T-helper 1 cell treated with Interleukin-12 subunit alpha and Interleukin-12 subunit beta and Interleukin-4 antibody, amounts not matched to agents 30 μg/mL and 1 μg/mL, for 36 hours (primary cell): ENCODE results near the gene GPR158.

Source experiments
- H3K27ac Mint-ChIP-seq: one replicate; pipeline ENCODE4 v1.8.0; 2021; ENCODE audit warnings: mild to moderate bottlenecking, mixed read lengths
- H3K27me3 Mint-ChIP-seq: one replicate; pipeline ENCODE4 v1.8.0; 2021; ENCODE audit warnings: low read depth, mixed read lengths
- H3K36me3 Mint-ChIP-seq: one replicate; pipeline ENCODE4 v1.8.0; 2021; ENCODE audit warnings: low read depth, mixed read lengths
- H3K4me1 Mint-ChIP-seq: one replicate; pipeline ENCODE4 v1.8.0; 2021; ENCODE audit warnings: low read depth, mixed read lengths
- H3K4me3 Mint-ChIP-seq: one replicate; pipeline ENCODE4 v1.8.0; 2021; ENCODE audit warnings: mild to moderate bottlenecking, moderate library complexity, mixed read lengths
- H3K9me3 Mint-ChIP-seq: one replicate; pipeline ENCODE4 v1.8.0; 2021; ENCODE audit warnings: mixed read lengths

Gene GPR158

DNA sequence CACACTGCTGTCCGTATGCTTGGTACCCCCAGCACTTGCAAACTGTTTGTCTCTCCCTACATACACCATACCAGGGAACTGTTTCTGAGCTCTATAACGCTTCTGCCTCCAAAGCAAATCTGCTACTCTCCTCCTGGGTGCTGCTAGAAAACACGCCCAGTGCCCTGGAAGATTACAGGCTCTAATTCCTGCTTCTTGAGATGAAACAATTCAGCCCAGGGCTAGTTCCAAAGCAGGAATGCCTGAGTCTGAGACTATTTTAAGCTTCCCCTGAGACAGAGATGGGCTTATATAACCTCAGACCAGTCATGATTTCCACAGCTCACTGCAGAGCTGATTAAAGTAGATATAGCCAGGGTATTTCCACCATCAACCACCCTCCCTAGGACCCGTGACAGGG is 327.1 kb downstream of the GPR158 start:
- Mint-ChIP-seq H3K4me1 (no peaks in the 10 kb centered on the region), H3K36me3 (no peaks in the 10 kb centered on the region), H3K27me3 (no peaks in the 10 kb centered on the region), H3K27ac (no peak overlapping the region), H3K4me3 (no peak overlapping the region), H3K9me3 (peaks cover 5% of the 10 kb centered on the region)

DNA sequence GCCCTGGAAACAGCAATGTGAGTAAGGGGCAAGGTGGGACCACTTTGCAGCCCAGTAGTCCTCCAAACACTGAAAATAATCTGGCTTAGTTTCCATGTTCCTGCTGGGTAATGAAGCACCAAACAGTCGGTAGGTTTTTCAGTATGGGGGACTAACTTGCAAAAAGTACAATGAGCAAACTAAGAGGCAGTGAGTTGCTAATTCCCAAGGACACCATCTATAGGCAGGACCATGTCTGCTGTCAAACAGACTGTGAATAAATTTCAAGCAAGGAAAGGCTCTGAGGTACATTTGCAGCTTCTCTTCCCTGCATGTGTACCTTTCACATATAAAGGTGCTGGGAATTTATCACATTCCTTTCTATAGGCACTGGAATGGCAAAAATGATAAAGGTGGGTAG is 327.7 kb downstream of the GPR158 start:
- Mint-ChIP-seq H3K4me3 (no peak overlapping the region), H3K4me1 (no peaks in the 10 kb centered on the region), H3K27ac (no peak overlapping the region), H3K27me3 (no peaks in the 10 kb centered on the region), H3K36me3 (no peaks in the 10 kb centered on the region), H3K9me3 (peaks cover 5% of the 10 kb centered on the region)

DNA sequence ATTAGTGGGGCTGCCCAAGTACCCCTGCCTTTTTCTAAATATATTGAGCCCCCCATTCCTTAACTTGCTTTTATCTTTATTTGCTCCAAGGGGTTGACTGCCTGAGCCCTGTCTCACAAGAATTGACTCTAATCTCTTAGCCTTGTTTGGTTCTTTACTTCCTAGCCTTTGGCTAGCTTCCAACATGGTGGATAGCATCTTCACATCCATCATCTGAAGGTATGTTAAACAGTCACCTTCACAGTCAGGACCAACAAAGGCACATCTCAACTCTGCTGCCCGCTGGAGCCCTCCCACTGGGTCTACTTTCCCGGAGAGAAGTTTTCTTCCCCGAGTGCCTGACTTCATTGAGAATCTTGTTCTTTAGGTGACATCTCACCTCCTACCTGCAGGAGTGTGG is 329.5 kb downstream of the GPR158 start:
- H3K36me3 Mint-ChIP-seq, result no peaks in the 10 kb centered on the region
- no peak overlapping the region for H3K27ac Mint-ChIP-seq
- peaks cover 5% of the 10 kb centered on the region for H3K9me3 Mint-ChIP-seq
- no peaks in the 10 kb centered on the region for H3K27me3 Mint-ChIP-seq
- H3K4me1 Mint-ChIP-seq, result no peaks in the 10 kb centered on the region
- no peak overlapping the region for H3K4me3 Mint-ChIP-seq

DNA sequence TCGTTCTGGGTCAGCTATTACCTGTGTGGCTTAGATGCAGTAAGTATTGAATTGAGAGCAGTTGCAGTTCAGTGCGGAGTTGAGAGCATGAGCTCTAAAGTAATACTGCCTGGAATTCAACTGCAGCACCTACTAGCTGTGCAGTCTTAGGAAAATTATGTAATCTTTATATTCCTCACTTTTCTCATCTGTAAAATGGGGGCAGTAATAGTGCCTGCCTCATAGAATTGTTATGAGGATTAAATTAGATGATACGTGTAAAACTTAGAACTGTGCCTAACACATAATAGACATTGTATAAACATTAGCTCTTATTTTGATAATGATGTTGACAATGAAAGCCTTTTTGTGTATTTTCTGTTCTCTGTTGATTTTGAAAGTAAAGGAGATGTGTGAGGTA is 330.0 kb downstream of the GPR158 start:
- Mint-ChIP-seq H3K27ac (no peak overlapping the region), H3K9me3 (peaks cover 5% of the 10 kb centered on the region), H3K27me3 (no peaks in the 10 kb centered on the region), H3K36me3 (no peaks in the 10 kb centered on the region), H3K4me1 (no peaks in the 10 kb centered on the region), H3K4me3 (no peak overlapping the region)

DNA sequence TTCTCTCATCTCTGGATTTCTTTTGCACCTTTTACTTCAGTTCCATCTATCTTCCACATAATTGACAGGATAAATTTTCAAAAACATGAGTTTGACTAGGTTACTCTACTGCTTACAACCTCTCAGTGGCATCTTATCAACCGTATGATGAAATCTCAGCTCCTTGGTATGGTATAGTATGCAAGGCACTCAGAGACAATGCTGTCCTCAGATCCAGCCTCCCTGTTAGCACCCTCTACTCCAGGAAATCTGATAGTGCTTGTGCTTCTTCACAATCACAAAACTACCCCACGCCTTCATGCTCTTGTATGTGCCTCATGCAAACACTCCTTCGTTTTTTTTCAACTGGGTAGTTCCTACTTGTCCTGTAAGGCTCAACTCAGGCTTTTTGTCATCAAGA is 330.7 kb downstream of the GPR158 start:
- no peak overlapping the region for H3K4me3 Mint-ChIP-seq
- H3K9me3 Mint-ChIP-seq, result peaks cover 5% of the 10 kb centered on the region
- no peaks in the 10 kb centered on the region for H3K4me1 Mint-ChIP-seq
- H3K36me3 Mint-ChIP-seq, result no peaks in the 10 kb centered on the region
- no peak overlapping the region for H3K27ac Mint-ChIP-seq
- no peaks in the 10 kb centered on the region for H3K27me3 Mint-ChIP-seq

DNA sequence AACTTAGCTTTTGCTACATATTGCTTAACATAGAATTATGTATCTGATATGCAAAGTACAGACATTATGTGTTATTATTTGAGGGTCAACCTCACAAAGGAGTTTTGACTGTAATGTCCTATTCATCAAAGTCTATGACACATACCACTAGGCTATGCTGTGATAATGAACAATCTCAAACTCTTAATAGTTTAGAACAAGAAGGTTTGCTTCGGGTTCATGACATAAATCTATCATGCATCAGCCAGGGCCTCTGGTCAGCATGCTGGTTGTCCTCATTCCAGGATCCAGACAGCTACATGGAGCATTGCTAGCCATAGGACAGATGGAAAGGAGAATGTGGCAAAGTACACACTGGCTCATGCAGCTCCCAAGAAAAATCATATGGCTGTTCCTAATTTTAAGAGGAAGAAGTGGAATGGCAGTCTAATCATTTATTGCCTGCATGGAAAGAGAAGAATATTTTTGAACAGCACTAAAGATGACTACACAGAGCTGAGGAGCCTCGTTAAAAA is 332.1 kb downstream of the GPR158 start:
- H3K9me3 Mint-ChIP-seq, result peaks cover 9% of the 10 kb centered on the region
- H3K36me3 Mint-ChIP-seq, result no peaks in the 10 kb centered on the region
- no peak overlapping the region for H3K4me3 Mint-ChIP-seq
- no peak overlapping the region for H3K27ac Mint-ChIP-seq
- H3K27me3 Mint-ChIP-seq, result no peaks in the 10 kb centered on the region
- no peaks in the 10 kb centered on the region for H3K4me1 Mint-ChIP-seq

DNA sequence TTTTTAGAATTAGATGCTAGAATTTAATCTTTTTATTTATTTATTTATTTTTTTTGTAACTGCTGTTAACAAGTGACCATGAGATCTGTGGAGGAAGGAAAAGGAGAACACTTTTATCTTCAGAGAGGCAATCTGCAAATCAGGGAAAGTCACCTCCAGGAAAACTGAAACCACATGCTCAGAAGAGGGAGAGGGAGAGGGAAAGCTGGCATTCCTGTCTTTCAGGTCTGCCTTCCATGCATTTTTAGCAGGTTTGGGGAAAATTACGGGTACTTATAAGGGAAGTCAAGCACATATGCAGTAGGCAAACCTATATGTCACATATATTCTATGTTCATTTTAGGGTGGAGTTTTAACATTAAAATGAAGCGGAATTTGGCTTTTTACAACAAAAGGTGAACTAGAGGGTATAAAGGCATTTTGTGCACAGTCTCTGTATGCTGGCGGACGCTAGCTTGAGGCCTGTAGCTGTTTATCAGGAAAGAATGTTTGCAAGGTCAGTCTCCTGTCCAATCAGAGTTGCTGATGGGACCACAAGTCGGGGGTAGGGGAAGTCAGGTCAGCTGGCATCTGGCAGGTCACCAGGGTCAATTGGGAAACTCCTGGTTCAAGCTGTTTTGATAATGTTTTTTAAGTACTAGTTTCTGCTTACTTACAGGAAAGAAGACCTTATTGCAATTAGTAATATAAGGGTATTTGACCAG is 333.5 kb downstream of the GPR158 start:
- Mint-ChIP-seq H3K36me3 (no peaks in the 10 kb centered on the region), H3K4me1 (no peaks in the 10 kb centered on the region), H3K9me3 (peaks cover 12% of the 10 kb centered on the region), H3K27me3 (no peaks in the 10 kb centered on the region), H3K4me3 (no peak overlapping the region), H3K27ac (no peak overlapping the region)

DNA sequence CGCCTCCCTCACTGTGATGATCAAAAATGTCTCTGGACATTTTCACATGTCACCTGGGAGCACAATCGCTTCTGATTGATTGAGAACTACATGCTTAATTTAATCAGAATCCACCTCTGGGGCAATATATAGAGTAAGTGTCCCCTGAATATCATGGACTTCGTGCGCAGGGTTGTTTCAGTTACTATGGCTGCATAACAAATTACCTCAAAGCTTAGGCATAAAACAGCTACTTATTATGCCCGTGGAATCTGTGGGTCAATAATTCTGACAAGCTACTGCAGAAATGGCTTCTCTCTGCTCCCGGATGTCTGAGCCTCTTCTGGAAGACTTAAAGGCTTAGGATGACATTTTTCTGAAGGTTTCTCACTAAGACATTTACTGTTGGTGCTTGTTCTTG is 334.4 kb downstream of the GPR158 start:
- H3K36me3 Mint-ChIP-seq, result no peaks in the 10 kb centered on the region
- no peak overlapping the region for H3K4me3 Mint-ChIP-seq
- no peaks in the 10 kb centered on the region for H3K27me3 Mint-ChIP-seq
- peaks cover 15% of the 10 kb centered on the region for H3K9me3 Mint-ChIP-seq
- no peak overlapping the region for H3K27ac Mint-ChIP-seq
- no peaks in the 10 kb centered on the region for H3K4me1 Mint-ChIP-seq

DNA sequence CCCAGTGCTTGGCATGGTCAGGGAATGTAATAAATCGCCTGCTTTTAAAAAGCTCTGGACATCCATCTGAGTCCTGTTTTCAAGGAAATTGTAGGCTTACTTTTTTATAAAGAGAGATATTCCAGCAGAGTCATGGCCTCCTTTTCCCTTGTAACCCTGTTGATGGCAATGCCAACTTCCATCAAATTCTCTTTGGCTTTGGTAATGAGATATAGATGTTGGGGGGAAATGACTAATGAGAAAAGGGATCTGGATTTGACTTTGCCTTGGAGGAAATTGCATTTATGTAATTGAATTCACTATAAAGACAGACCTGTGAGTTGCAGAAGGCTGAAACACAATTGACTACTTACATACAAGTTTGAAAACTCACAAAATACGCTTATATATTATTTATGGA is 347.5 kb downstream of the GPR158 start:
- Mint-ChIP-seq H3K4me3 (no peak overlapping the region), H3K27ac (no peak overlapping the region), H3K4me1 (no peaks in the 10 kb centered on the region), H3K36me3 (no peaks in the 10 kb centered on the region), H3K9me3 (peaks cover 12% of the 10 kb centered on the region), H3K27me3 (no peaks in the 10 kb centered on the region)

DNA sequence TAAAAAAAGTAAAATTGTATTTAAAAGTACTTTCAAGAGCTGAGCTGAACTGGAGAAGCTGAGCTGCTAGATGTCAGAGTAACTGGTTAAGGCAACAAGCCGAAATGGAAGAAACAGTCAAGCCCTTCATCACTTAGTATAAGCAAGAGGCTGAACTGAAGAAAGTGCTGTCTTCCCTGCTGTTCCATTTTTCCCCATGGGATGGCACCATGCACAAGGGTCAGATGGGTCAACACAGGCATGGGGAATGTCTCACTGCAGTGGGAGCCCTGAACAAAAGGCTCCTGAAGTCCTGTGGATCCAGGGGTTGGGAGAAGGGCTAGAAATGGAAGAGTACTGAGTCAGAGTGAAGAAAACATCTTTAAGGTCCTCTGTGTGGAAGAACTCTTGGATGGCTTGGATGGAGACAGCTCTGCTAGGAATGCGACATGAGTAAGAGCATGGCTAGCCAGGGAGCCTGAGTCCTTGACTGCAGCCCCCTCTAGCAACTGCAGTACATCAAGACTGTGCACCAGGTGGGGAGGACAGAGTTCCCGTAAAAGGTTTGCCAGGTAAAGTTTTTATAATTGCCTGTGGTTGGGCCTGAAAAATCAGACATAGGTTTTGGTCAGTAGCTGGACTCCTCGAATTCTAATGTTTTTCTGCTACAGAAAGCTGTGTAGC is 348.3 kb downstream of the GPR158 start:
- H3K27me3 Mint-ChIP-seq, result no peaks in the 10 kb centered on the region
- peaks cover 12% of the 10 kb centered on the region for H3K9me3 Mint-ChIP-seq
- H3K4me1 Mint-ChIP-seq, result no peaks in the 10 kb centered on the region
- H3K27ac Mint-ChIP-seq, result no peak overlapping the region
- no peak overlapping the region for H3K4me3 Mint-ChIP-seq
- no peaks in the 10 kb centered on the region for H3K36me3 Mint-ChIP-seq

DNA sequence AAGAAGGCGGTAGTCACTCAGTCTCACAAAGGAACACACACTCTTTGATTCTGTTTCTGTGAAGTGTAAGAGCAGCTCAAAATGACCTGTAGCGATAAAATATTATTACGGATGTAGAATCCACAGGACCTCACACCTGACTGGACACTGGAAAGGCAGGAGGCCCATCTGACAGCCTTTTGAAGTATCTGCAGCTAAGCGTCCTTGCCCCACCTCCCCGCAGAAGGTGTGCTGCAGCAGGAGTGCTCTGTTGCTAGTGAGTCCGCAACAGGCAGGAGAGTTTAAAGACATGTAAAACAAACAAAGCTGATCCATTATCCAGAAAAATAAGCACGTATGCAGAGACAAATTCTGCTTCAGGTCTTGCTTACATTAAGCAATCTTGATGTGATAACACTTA is 355.5 kb downstream of the GPR158 start:
- Mint-ChIP-seq H3K36me3 (no peaks in the 10 kb centered on the region), H3K4me3 (no peak overlapping the region), H3K27me3 (no peaks in the 10 kb centered on the region), H3K4me1 (no peaks in the 10 kb centered on the region), H3K9me3 (no peaks in the 10 kb centered on the region), H3K27ac (no peak overlapping the region)

DNA sequence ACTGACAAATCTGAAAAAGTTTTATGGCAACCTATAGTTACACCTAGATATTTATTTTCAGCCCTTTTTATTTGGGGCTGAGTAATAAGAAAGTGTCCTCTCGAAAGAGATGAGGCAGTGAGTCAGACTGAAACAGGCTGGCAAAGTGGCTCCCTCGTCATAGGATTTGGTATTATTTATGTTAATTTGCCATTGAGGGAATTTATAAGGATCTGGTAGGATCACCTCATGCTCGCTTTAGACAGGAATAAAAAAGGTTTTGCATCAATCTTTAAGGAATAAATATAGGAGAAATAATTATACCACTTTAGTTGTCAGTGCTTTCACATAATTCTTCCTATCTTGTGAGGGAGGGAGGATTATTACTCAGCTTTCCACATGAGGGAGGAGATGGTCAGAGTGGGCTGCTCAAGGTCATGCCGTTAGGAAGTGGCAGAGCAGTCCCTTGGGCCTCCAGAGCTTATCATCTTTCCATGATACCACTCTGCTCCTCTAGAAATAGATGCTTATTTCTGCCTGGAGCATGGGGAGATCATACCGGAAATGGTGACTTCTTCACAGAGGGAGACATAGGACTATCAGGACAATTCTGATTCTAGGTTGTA is 356.8 kb downstream of the GPR158 start:
- H3K27ac Mint-ChIP-seq, result no peak overlapping the region
- H3K27me3 Mint-ChIP-seq, result no peaks in the 10 kb centered on the region
- no peaks in the 10 kb centered on the region for H3K4me1 Mint-ChIP-seq
- H3K4me3 Mint-ChIP-seq, result no peak overlapping the region
- no peaks in the 10 kb centered on the region for H3K9me3 Mint-ChIP-seq
- no peaks in the 10 kb centered on the region for H3K36me3 Mint-ChIP-seq

DNA sequence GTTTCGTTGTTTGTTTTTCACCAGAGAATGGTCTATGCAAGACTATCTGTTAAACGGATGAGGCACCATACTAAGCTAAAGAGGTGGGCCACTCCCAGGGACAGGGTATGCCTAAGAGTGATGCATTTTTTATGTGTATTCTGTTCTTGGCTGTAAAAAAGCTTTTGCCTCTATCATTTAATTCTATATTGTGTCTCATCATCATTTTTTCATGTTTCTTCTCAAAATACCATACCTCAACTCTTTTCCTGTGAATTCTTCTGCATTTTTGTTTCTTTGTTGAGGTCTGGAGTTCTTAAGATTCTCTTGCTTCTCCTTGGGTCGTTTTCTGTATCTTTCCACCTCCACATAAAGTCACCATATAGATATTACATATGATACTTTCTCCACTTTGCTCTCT is 357.4 kb downstream of the GPR158 start:
- no peaks in the 10 kb centered on the region for H3K36me3 Mint-ChIP-seq
- H3K4me1 Mint-ChIP-seq, result no peaks in the 10 kb centered on the region
- no peak overlapping the region for H3K4me3 Mint-ChIP-seq
- H3K27ac Mint-ChIP-seq, result no peak overlapping the region
- H3K9me3 Mint-ChIP-seq, result no peaks in the 10 kb centered on the region
- H3K27me3 Mint-ChIP-seq, result no peaks in the 10 kb centered on the region

DNA sequence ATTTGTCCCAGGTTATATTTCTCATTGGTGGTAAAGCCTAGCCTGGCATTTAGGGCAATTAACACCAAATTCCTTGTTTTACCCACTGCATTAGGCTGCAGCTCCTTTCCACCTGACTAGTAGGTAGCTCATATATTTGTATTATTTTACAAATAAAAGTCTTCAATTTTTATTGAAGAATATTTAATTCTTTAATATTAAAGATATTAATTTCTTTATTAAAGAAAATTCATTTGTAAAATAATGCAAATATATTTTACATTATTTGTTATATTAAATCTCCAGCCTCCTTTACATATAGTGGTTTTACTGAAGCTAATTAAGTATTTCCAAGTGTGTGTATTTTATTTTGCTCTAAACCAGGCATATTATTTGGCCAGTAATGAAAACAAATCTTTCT is 361.2 kb downstream of the GPR158 start:
- H3K4me1 Mint-ChIP-seq, result no peaks in the 10 kb centered on the region
- no peak overlapping the region for H3K4me3 Mint-ChIP-seq
- no peaks in the 10 kb centered on the region for H3K36me3 Mint-ChIP-seq
- no peak overlapping the region for H3K27ac Mint-ChIP-seq
- no peaks in the 10 kb centered on the region for H3K27me3 Mint-ChIP-seq
- H3K9me3 Mint-ChIP-seq, result peaks cover 5% of the 10 kb centered on the region

DNA sequence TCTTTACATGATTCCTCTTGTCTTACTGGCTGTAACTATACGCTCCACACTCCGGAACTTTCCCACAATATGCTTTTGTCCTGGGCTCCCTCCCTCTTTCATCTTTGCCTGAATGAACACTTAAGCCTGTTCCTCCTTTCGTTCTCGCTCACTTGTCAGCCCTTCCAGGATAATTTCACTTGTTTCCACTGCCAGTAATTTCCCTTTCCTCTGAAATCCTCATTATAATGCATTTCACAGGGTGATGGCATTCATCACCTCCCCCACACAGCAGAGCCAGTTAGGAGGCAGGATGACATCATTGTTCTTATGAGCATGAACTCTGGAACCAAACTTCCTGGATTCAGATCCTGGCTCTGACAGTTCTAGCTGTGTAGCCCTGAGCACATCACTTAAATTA is 372.6 kb downstream of the GPR158 start:
- Mint-ChIP-seq H3K4me3 (no peak overlapping the region), H3K4me1 (no peaks in the 10 kb centered on the region), H3K9me3 (no peaks in the 10 kb centered on the region), H3K27me3 (no peaks in the 10 kb centered on the region), H3K27ac (no peak overlapping the region), H3K36me3 (no peaks in the 10 kb centered on the region)
